Brain microvascular endothelial cell (primary cell): ENCODE data around the gene ARID1A.

Experiments used
- DNase-seq: peaks from one replicate; pipeline ENCODE4 v3.0.0-alpha.2; 2020
- H3K27ac ChIP-seq: fragments of 250-450 bp; sonication (Bioruptor Pico); 2 replicates; pipeline ENCODE4 v1.5.1; 2020; ENCODE audit warnings: mild to moderate bottlenecking, moderate library complexity
- H3K27me3 ChIP-seq: fragments of 250-450 bp; sonication (Bioruptor Pico); replicated peaks from 2 replicates; pipeline ENCODE4 v1.5.1; 2020; ENCODE audit warnings: mild to moderate bottlenecking
- H3K36me3 ChIP-seq: fragments of 250-450 bp; sonication (Bioruptor Pico); replicated peaks from 2 replicates; pipeline ENCODE4 v1.5.1; 2020; ENCODE audit warnings: mild to moderate bottlenecking
- H3K4me3 ChIP-seq: 2 replicates; pipeline ENCODE4 v1.5.1; 2011; ENCODE audit warnings: low read depth, mild to moderate bottlenecking, control low read depth, low read length, moderate library complexity
- CTCF ChIP-seq: IDR thresholded peaks from 2 replicates; pipeline ENCODE4 v1.5.1; 2011; ENCODE audit warnings: low read depth, mild to moderate bottlenecking, moderate library complexity, low read length, control low read depth, inconsistent platforms; ENCODE audit errors: missing control alignments
- in situ Hi-C: cut with HindIII; loops from 2 replicates; pipeline ENCODE4 v1.10.0; 2017; ENCODE audit warnings: low sequenced_read_pairs, low pct_ligation_motif_present

The ARID1A gene

GRCh38 chr1:26774462-26774861 is 78.6 kb downstream of the ARID1A start:
- Histone ChIP-seq H3K36me3 (peaks cover 83% of the 10 kb centered on the region), H3K27me3 (no peaks in the 10 kb centered on the region), H3K27ac (no peak overlapping the region), H3K4me3 (no peak overlapping the region)
- in situ Hi-C loops = no loop called here
- no peak for TF ChIP-seq CTCF
- no peak for DNase-seq

GRCh38 chr1:26775666-26776065 is 79.9 kb downstream of the ARID1A start:
- no peak for DNase-seq
- in situ Hi-C loops = no loop called here
- H3K4me3 ChIP-seq = no peak overlapping the region
- TF ChIP-seq CTCF = no peak
- no peak overlapping the region for H3K27ac ChIP-seq
- H3K36me3 ChIP-seq = peaks cover 85% of the 10 kb centered on the region
- H3K27me3 ChIP-seq = no peaks in the 10 kb centered on the region

GRCh38 chr1:26779098-26779668 is 83.4 kb downstream of the ARID1A start:
- peaks cover 71% of the 10 kb centered on the region for H3K36me3 ChIP-seq
- no peak overlapping the region for H3K4me3 ChIP-seq
- in situ Hi-C loops = no loop called here
- H3K27ac ChIP-seq = no peak overlapping the region
- no peak for TF ChIP-seq CTCF
- no peak for DNase-seq
- no peaks in the 10 kb centered on the region for H3K27me3 ChIP-seq

GRCh38 chr1:26780344-26780957 is 84.6 kb downstream of the ARID1A start:
- peaks cover 58% of the 10 kb centered on the region for H3K36me3 ChIP-seq
- in situ Hi-C loops = no loop called here
- no peak overlapping the region for H3K4me3 ChIP-seq
- TF ChIP-seq CTCF = no peak
- no peak overlapping the region for H3K27ac ChIP-seq
- no peaks in the 10 kb centered on the region for H3K27me3 ChIP-seq
- DNase-seq = no peak

GRCh38 chr1:26781206-26781825 is 85.5 kb downstream of the ARID1A start:
- Histone ChIP-seq H3K4me3 (no peak overlapping the region), H3K27ac (no peak overlapping the region), H3K36me3 (peaks cover 51% of the 10 kb centered on the region), H3K27me3 (no peaks in the 10 kb centered on the region)
- in situ Hi-C loops = no loop called here
- no peak for DNase-seq
- no peak for TF ChIP-seq CTCF
